CD4-positive, alpha-beta T cell treated with Interleukin-4 for 1 hour (primary cell): ENCODE data around the gene CFAP52.
"Not testable (repeated sequence)": the region's sequence is repeated elsewhere in the genome, so short reads cannot be mapped to it uniquely, and the experiment has no call there.

Experiments
- DNase-seq, 2 donors: peaks; one replicate each; pipeline ENCODE4 v3.0.0-alpha.2; 2020 to 2022

CFAP52 gene

GRCh38 chr17:9576521-9577372, at the start of gene CFAP52:
TSS of gene CFAP52 (plus strand) at chr17:9576642. CDS start at chr17:9576696, 54 bp downstream.
- DNase-seq: peak; percentile 82 to 83

GRCh38 chr17:9527788-9528187, 48.7 kb upstream of the CFAP52 start:
- DNase-seq: no peak

GRCh38 chr17:9529033-9529700, 47.3 kb upstream of the CFAP52 start:
- DNase-seq: peak in 1 of 2 donors; percentile 11

- DNase-seq: no peak
These were observed 45.4 kb upstream of the CFAP52 start for GRCh38 chr17:9531034-9531433.

GRCh38 chr17:9532715-9533114, 43.7 kb upstream of the CFAP52 start:
- no peak for DNase-seq

- DNase-seq: no peak
These were observed 43.0 kb upstream of the CFAP52 start for GRCh38 chr17:9533441-9533840.

GRCh38 chr17:9536061-9536460, 40.4 kb upstream of the CFAP52 start:
- no peak for DNase-seq

- DNase-seq: no peak
These were observed 39.2 kb upstream of the CFAP52 start for GRCh38 chr17:9537177-9537776.

GRCh38 chr17:9538626-9539025, 37.8 kb upstream of the CFAP52 start:
- DNase-seq: no peak

GRCh38 chr17:9541718-9542117, 34.7 kb upstream of the CFAP52 start:
- DNase-seq: no peak

- no peak for DNase-seq
These were observed 32.2 kb upstream of the CFAP52 start for GRCh38 chr17:9544221-9544620.

- DNase-seq: no peak
These were observed 27.2 kb upstream of the CFAP52 start for GRCh38 chr17:9549215-9549614.

GRCh38 chr17:9553181-9553580, 23.3 kb upstream of the CFAP52 start:
- DNase-seq: no peak

- DNase-seq: no peak
These were observed 22.8 kb upstream of the CFAP52 start for GRCh38 chr17:9553596-9553995.

- peak; percentile 40 to 54 for DNase-seq
These were observed 21.7 kb upstream of the CFAP52 start for GRCh38 chr17:9554715-9555114.

GRCh38 chr17:9557161-9557755, 19.2 kb upstream of the CFAP52 start:
- no peak for DNase-seq

GRCh38 chr17:9557857-9558256, 18.6 kb upstream of the CFAP52 start:
- DNase-seq: no peak

GRCh38 chr17:9564104-9564503, 12.3 kb upstream of the CFAP52 start:
- no peak for DNase-seq

- peak in 1 of 2 donors; percentile 39 for DNase-seq
These were observed 10.4 kb upstream of the CFAP52 start for GRCh38 chr17:9566067-9566466.

- DNase-seq: not testable (repeated sequence)
These were observed 9.7 kb upstream of the CFAP52 start for GRCh38 chr17:9566739-9567138.

GRCh38 chr17:9568004-9568403, 8.4 kb upstream of the CFAP52 start:
- no peak for DNase-seq

- DNase-seq: no peak
These were observed 7.4 kb upstream of the CFAP52 start for GRCh38 chr17:9568957-9569588.

- no peak for DNase-seq
These were observed 5.2 kb upstream of the CFAP52 start for GRCh38 chr17:9571201-9571600.
